ENCODE measurements around the gene FAM110D.

- TF ChIP-seq CTCF (IDR thresholded peaks at IDR 0.05; ENCODE audit: poor library complexity), result no peak
- TF ChIP-seq EZH2 (IDR thresholded peaks at IDR 0.05; ENCODE audit: borderline replicate concordance), result no peak
- no peak for TF ChIP-seq EZH2phosphoT487 (IDR thresholded peaks at IDR 0.05; ENCODE audit: low read depth, severe bottlenecking, unreplicated experiment)
Measured at GRCh38 chr1:26148887-26149286, 10.0 kb upstream of the FAM110D start.
